Astrocyte (in vitro differentiated cells and primary cell): Measurements from ENCODE around the gene FRMPD2. TPM values are rescaled to one million over a fixed set of nuclear protein-coding genes. Genes with fewer than 3 reads are reported as not detected.

ENCODE experiments used
- DNase-seq: peaks from one replicate; pipeline ENCODE4 v3.0.0-alpha.2; 2010; ENCODE audit warnings: low read depth
- FAIRE-seq: peaks from 2 replicates; lab custom pipeline; 2011; peaks lifted over from hg19 to GRCh38; lab: Jason Lieb, UNC
- H2AFZ ChIP-seq: 2 replicates; pipeline ENCODE4 v1.6.0; 2012; ENCODE audit warnings: low read depth, low read length, inconsistent platforms
- H3K27ac ChIP-seq: 2 replicates; pipeline ENCODE4 v1.5.1; 2011; ENCODE audit warnings: low read depth, low read length, inconsistent platforms
- H3K27me3 ChIP-seq: 2 replicates; pipeline ENCODE4 v1.6.0; 2011; ENCODE audit warnings: low read length, inconsistent platforms; ENCODE audit not compliant: insufficient read depth
- H3K36me3 ChIP-seq: 2 replicates; pipeline ENCODE4 v1.5.1; 2011; ENCODE audit warnings: low read length, inconsistent platforms; ENCODE audit not compliant: insufficient read depth
- H3K4me1 ChIP-seq: 2 replicates; pipeline ENCODE4 v1.5.1; 2011; ENCODE audit warnings: low read length, inconsistent platforms; ENCODE audit not compliant: insufficient read depth
- H3K4me2 ChIP-seq: 2 replicates; pipeline ENCODE4 v1.6.0; 2012; ENCODE audit warnings: low read length, inconsistent platforms
- H3K4me3 ChIP-seq: 2 replicates; pipeline ENCODE4 v1.5.1; 2011; ENCODE audit warnings: low read depth, mild to moderate bottlenecking, low read length, inconsistent platforms; ENCODE audit not compliant: insufficient read depth
- H3K79me2 ChIP-seq: 2 replicates; pipeline ENCODE4 v1.6.0; 2012; ENCODE audit warnings: mild to moderate bottlenecking, low read length, inconsistent platforms; ENCODE audit not compliant: insufficient read depth
- H3K9ac ChIP-seq: 2 replicates; pipeline ENCODE4 v1.6.0; 2012; ENCODE audit warnings: mild to moderate bottlenecking, low read length, inconsistent platforms
- H3K9me3 ChIP-seq: 2 replicates; pipeline ENCODE4 v1.5.1; 2012; ENCODE audit warnings: low read depth, mild to moderate bottlenecking, low read length, inconsistent platforms; ENCODE audit not compliant: insufficient read depth
- H4K20me1 ChIP-seq: 2 replicates; pipeline ENCODE4 v1.6.0; 2012; ENCODE audit warnings: low read length, inconsistent platforms; ENCODE audit not compliant: insufficient read depth
- H3K27ac Mint-ChIP-seq: one replicate; pipeline ENCODE4 v1.8.0; 2021; ENCODE audit warnings: mild to moderate bottlenecking, mixed read lengths; ENCODE audit not compliant: unreplicated experiment
- H3K27me3 Mint-ChIP-seq: one replicate; pipeline ENCODE4 v1.8.0; 2021; ENCODE audit warnings: low read depth, mixed read lengths; ENCODE audit not compliant: unreplicated experiment
- H3K36me3 Mint-ChIP-seq: one replicate; pipeline ENCODE4 v1.8.0; 2021; ENCODE audit warnings: low read depth, mixed read lengths; ENCODE audit not compliant: unreplicated experiment
- H3K4me1 Mint-ChIP-seq: one replicate; pipeline ENCODE4 v1.8.0; 2021; ENCODE audit warnings: low read depth, mixed read lengths; ENCODE audit not compliant: unreplicated experiment
- H3K4me3 Mint-ChIP-seq: one replicate; pipeline ENCODE4 v1.8.0; 2021; ENCODE audit warnings: mild to moderate bottlenecking, moderate library complexity, mixed read lengths; ENCODE audit not compliant: unreplicated experiment
- H3K9me3 Mint-ChIP-seq: one replicate; pipeline ENCODE4 v1.8.0; 2021; ENCODE audit warnings: mild to moderate bottlenecking, mixed read lengths; ENCODE audit not compliant: unreplicated experiment
- CTCF ChIP-seq: IDR thresholded peaks from 2 replicates; pipeline ENCODE4 v1.5.1; 2011; ENCODE audit warnings: low read depth, mild to moderate bottlenecking, inconsistent platforms, low read length, moderate library complexity; ENCODE audit not compliant: insufficient read depth
- EZH2 ChIP-seq: IDR thresholded peaks from 2 replicates; pipeline ENCODE4 v1.6.1; 2012; ENCODE audit warnings: mild to moderate bottlenecking, low read length, inconsistent platforms; ENCODE audit not compliant: insufficient read depth
- total RNA-seq: library from RNA; stranded (reverse); gene quantifications from 2 replicates; pipeline ENCODE4 v1.2.1, GENCODE V29; 2021

The FRMPD2 gene
- total RNA-seq, 1 donor from 2014 or later, result 0.39 TPM

DNA sequence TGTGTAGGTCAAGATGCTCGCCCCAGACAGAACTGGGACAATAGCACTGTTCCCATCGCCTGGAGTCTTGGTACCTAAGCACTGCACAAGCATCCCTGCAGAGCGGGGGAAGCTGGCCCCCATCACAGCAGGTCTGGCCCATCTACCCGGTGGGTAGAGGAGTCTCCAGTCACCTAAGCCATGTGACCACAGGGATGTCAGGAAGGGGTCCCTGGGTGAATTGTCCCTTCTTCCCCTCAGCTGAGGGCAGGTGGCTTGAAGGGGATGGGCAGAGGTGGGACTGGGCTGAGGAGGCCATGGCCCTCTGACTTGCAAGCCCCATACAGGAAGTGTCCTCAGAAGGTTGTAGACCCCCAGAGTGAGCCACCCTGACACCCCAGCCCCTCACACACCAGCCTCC is 39.7 kb downstream of the FRMPD2 start:
- FAIRE-seq, result no peak
- H3K36me3 ChIP-seq, result no peaks in the 10 kb centered on the region

GRCh38 chr10:48234295-48234694 is 40.2 kb downstream of the FRMPD2 start:
- no peak overlapping the region for H3K4me2 ChIP-seq
- no peaks in the 10 kb centered on the region for H3K4me1 ChIP-seq
- no peak overlapping the region for H3K27ac ChIP-seq
- no peak overlapping the region for H3K9ac ChIP-seq
- no peaks in the 10 kb centered on the region for H3K79me2 ChIP-seq
- FAIRE-seq, result no peak
- TF ChIP-seq CTCF (no peak), EZH2 (no peak)
- no peaks in the 10 kb centered on the region for H3K36me3 ChIP-seq
- no peaks in the 10 kb centered on the region for H4K20me1 ChIP-seq
- peaks cover 15% of the 10 kb centered on the region for H3K4me1 Mint-ChIP-seq
- no peak for DNase-seq
- H2AFZ ChIP-seq, result no peak overlapping the region
- H3K4me3 Mint-ChIP-seq, result no peak overlapping the region
- H3K27me3 Mint-ChIP-seq, result no peaks in the 10 kb centered on the region
- no peaks in the 10 kb centered on the region for H3K36me3 Mint-ChIP-seq
- H3K27me3 ChIP-seq, result peaks cover 8% of the 10 kb centered on the region
- H3K9me3 Mint-ChIP-seq, result no peaks in the 10 kb centered on the region
- no peaks in the 10 kb centered on the region for H3K9me3 ChIP-seq
- H3K27ac Mint-ChIP-seq, result no peak overlapping the region
- H3K4me3 ChIP-seq, result no peak overlapping the region

More for the DNA sequence above, 39.7 kb downstream of the FRMPD2 start:
- Histone ChIP-seq H3K27ac (no peak overlapping the region), H2AFZ (no peak overlapping the region), H3K9ac (no peak overlapping the region), H3K4me1 (no peaks in the 10 kb centered on the region), H3K4me3 (no peak overlapping the region), H3K27me3 (peaks cover 8% of the 10 kb centered on the region), H3K79me2 (no peaks in the 10 kb centered on the region), H3K9me3 (no peaks in the 10 kb centered on the region), H3K4me2 (no peak overlapping the region), H4K20me1 (no peaks in the 10 kb centered on the region)
- Mint-ChIP-seq H3K4me3 (no peak overlapping the region), H3K27me3 (peaks cover 3% of the 10 kb centered on the region), H3K36me3 (no peaks in the 10 kb centered on the region), H3K27ac (no peak overlapping the region), H3K4me1 (peaks cover 15% of the 10 kb centered on the region), H3K9me3 (no peaks in the 10 kb centered on the region)
- DNase-seq, result no peak
- TF ChIP-seq EZH2 (no peak), CTCF (no peak)

- Mint-ChIP-seq H3K27me3 (no peaks in the 10 kb centered on the region), H3K9me3 (no peaks in the 10 kb centered on the region), H3K36me3 (no peaks in the 10 kb centered on the region), H3K27ac (no peak overlapping the region), H3K4me1 (peaks cover 15% of the 10 kb centered on the region), H3K4me3 (no peak overlapping the region)
- H3K4me3 ChIP-seq, result no peak overlapping the region
- H3K79me2 ChIP-seq, result no peaks in the 10 kb centered on the region
- H3K27me3 ChIP-seq, result peaks cover 2% of the 10 kb centered on the region
- no peak for DNase-seq
- H2AFZ ChIP-seq, result no peak overlapping the region
- no peak for TF ChIP-seq EZH2
- TF ChIP-seq CTCF, result no peak
- no peak overlapping the region for H3K9ac ChIP-seq
- FAIRE-seq, result no peak
- H4K20me1 ChIP-seq, result no peaks in the 10 kb centered on the region
- H3K4me2 ChIP-seq, result no peak overlapping the region
- no peak overlapping the region for H3K27ac ChIP-seq
- H3K9me3 ChIP-seq, result no peaks in the 10 kb centered on the region
- H3K4me1 ChIP-seq, result no peaks in the 10 kb centered on the region
- no peaks in the 10 kb centered on the region for H3K36me3 ChIP-seq
Measured at GRCh38 chr10:48233559-48234005, 40.9 kb downstream of the FRMPD2 start.
